Astrocyte of the cerebellum (primary cell): ENCODE results near the gene NXPH4.

Source experiments
- DNase-seq: peaks from one replicate; pipeline ENCODE4 v3.0.0-alpha.2; 2011; ENCODE audit warnings: low read depth
- H3K4me3 ChIP-seq: 2 replicates; pipeline ENCODE4 v1.5.1; 2011; ENCODE audit warnings: mild to moderate bottlenecking, low read depth, low read length, moderate library complexity
- in situ Hi-C: cut with HindIII; loops from 2 replicates; pipeline ENCODE4 v1.10.0; 2017; ENCODE audit warnings: low sequenced_read_pairs
- TF ChIP-seq, protein P1 (sequence below): IDR thresholded peaks from 2 replicates; pipeline ENCODE4 v1.5.1; 2012; ENCODE audit warnings: low read length, low read depth, moderate library complexity, mild to moderate bottlenecking; ENCODE audit errors: missing control alignments

Gene NXPH4

DNA sequence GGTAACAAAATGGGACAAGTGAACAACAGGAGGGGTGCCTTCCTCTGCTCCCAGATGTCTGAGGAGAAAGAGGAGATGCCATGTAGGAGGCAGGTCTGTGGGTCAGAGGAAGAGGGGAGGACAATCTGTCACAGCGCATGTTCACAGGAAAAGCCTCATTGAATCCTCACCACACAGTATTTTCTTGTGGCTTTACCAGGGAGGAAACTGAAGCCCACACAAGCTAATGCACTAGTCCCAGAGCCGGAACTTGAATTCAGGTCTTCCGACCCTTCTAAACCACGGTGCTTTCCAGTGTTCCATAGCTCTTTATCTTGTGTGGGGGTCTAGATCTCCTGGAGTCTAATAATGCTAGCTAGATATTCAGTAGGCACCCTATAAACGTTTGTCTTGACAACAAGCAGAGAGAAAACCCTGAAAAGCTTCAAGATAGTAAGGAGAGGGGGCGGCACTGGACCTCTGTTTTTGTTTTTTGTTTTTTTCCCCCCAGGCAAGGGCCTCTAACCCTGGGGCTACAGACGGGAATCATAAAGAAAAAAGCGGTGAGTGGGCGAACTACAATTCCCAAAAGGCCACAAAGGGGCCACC is 12.5 kb downstream of the NXPH4 start:
- no peak for DNase-seq
- in situ Hi-C loops, result no loop called here
- H3K4me3 ChIP-seq, result peak overlapping the region; percentile 57
- TF ChIP-seq, protein P1, sequence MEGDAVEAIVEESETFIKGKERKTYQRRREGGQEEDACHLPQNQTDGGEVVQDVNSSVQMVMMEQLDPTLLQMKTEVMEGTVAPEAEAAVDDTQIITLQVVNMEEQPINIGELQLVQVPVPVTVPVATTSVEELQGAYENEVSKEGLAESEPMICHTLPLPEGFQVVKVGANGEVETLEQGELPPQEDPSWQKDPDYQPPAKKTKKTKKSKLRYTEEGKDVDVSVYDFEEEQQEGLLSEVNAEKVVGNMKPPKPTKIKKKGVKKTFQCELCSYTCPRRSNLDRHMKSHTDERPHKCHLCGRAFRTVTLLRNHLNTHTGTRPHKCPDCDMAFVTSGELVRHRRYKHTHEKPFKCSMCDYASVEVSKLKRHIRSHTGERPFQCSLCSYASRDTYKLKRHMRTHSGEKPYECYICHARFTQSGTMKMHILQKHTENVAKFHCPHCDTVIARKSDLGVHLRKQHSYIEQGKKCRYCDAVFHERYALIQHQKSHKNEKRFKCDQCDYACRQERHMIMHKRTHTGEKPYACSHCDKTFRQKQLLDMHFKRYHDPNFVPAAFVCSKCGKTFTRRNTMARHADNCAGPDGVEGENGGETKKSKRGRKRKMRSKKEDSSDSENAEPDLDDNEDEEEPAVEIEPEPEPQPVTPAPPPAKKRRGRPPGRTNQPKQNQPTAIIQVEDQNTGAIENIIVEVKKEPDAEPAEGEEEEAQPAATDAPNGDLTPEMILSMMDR, result peak; percentile 9

DNA sequence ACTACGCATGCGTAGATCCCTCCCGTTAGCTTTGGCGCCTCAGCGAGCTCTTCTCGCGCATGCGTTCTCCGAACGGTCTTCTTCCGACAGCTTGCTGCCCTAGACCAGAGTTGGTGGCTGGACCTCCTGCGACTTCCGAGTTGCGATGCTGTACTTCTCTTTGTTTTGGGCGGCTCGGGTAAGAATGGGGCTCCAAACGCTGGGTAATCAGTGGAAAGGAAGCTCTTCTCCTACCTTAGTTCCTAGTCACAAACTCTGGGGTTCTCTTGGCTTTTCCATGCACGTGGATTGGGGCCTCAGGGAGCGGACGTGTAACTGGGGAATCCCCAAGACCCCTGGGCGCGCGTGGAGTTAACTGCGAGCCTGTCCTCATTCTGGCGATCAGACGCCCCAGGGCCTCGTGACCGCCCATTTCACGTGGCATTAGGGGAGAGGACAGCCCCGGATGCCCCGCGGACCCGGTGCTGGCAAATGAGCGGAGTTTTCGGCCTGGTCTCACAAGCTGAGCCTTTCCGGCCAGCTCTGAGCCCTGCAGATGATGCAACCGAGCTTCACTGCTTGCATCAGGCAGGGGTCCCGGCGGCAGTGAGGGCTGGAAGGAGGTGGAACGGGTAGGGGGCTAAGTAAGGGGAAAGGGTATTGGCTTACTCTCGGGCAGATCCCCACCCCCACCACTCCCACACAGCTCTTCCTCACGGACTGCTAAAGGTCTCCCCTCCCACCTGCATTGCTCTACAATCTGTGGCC is 13.2 kb downstream of the NXPH4 start, which contains the start of gene SHMT2:
SHMT2 (plus strand) TSS at position 78 of the 747 bp plus-strand sequence; CDS start at position 146, 68 bp downstream.
- H3K4me3 ChIP-seq, result peak within 1 kb of the TSS; percentile 57

DNA sequence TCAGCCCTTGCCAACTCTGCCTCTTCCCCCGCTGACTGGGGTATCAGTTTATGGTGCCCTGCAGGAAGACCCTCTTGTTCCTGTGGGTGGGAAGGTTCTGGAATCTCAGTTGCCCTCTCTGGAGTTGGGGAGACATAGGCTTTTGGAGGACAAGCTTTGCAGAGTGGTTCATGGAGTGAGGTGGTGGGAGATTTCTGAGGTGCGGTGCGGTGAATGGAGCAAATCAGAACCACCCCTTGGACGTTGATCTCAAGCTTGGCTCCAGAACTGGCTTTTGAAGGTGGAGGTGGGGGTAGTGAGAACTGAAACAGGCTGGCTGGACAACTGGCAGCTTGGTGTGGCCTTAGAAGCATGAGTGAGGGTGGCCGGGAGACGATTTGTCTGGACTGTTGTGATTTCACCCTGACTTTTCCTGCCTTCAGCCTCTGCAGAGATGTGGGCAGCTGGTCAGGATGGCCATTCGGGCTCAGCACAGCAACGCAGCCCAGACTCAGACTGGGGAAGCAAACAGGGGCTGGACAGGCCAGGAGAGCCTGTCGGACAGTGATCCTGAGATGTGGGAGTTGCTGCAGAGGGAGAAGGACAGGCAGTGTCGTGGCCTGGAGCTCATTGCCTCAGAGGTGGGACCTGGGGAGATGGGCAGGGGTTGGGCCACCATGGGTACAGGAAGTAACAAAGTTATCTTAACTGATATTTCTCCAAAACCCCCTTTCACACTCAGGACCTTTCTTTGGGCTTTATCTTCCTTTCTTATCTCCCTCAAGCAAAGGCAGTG is 14.0 kb downstream of the NXPH4 start:
- H3K4me3 ChIP-seq, result peak overlapping the region; percentile 57
- in situ Hi-C loops, result loop anchor here (10.0 kb wide), 1 partner anchor 46 kb away; no protein-coding TSS in a partner anchor
- DNase-seq, result no peak
- TF ChIP-seq, protein P1, result no peak

More for the DNA sequence above, 13.2 kb downstream of the NXPH4 start, which contains the start of gene SHMT2:
- in situ Hi-C loops, result loop anchor here (10.0 kb wide), 1 partner anchor 45 kb away; no protein-coding TSS in a partner anchor
- TF ChIP-seq, protein P1, result no peak
- peak; percentile 88 for DNase-seq

DNA sequence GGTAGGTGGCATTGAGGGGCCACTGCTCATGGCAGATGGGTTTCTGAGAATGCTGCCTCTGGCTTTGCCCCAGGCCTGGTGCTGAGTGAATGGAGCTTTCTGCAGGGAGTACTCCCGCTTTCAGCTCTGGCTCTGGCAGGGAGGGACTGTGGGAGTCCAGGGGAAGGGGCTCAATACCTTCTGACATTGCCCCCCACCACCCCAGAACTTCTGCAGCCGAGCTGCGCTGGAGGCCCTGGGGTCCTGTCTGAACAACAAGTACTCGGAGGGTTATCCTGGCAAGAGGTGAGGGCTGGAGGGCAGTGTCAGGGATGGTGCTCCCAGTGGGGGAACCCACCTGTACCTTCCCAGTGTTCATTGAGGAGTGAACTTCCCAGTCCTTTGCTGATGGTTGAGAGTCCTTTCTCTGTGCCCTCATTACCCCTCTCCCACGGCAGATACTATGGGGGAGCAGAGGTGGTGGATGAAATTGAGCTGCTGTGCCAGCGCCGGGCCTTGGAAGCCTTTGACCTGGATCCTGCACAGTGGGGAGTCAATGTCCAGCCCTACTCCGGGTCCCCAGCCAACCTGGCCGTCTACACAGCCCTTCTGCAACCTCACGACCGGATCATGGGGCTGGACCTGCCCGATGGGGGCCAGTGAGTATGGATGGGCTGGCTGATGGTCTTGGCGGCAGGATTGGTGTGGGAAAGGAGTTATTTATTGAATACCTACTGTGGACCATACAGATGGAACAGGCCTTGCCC is 14.9 kb downstream of the NXPH4 start:
- no peak for DNase-seq
- TF ChIP-seq, protein P1, result no peak
- peak overlapping the region; percentile 57 for H3K4me3 ChIP-seq
- in situ Hi-C loops, result loop anchor here (10.0 kb wide), 1 partner anchor 47 kb away; no protein-coding TSS in a partner anchor

DNA sequence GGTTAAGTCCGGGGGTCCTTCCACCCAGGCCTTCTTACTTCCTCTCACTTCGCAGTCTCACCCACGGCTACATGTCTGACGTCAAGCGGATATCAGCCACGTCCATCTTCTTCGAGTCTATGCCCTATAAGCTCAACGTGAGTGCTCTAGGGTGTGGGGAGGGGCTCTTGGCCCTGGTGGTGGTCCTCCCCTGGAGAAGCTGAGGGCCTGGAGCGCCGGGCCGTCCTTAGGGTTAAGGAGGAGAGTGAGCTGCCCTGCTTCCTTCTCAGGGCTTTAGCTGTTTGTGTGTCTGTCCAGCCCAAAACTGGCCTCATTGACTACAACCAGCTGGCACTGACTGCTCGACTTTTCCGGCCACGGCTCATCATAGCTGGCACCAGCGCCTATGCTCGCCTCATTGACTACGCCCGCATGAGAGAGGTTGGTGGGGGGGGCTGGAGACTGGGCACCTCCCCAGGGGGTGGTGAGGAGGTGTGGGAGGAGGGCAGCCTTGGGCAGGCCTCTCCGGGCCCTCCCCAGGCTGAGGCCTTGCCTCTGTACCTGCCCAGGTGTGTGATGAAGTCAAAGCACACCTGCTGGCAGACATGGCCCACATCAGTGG is 15.7 kb downstream of the NXPH4 start:
- in situ Hi-C loops, result loop anchor here (10.0 kb wide), 1 partner anchor 47 kb away; no protein-coding TSS in a partner anchor
- DNase-seq, result no peak
- no peak overlapping the region for H3K4me3 ChIP-seq
- TF ChIP-seq, protein P1, result no peak
